ENCODE data around the gene ABI2. TPM values are rescaled to one million over a fixed set of nuclear protein-coding genes. Genes with fewer than 3 reads are reported as not detected.
"Not testable (repeated sequence)": the region's sequence is repeated elsewhere in the genome, so short reads cannot be mapped to it uniquely, and the experiment has no call there.

Gene ABI2
- total RNA-seq, 4 donors from 2014 or later = 19.8 to 25.1 (median 22.8) TPM

GRCh38 chr2:203376173-203376572 lies 48.0 kb downstream of the ABI2 start:
- no peak for ATAC-seq (ENCODE audit: low FRiP score)
- TF ChIP-seq CTCF (IDR thresholded peaks at IDR 0.05) = no peak
- no peak for DNase-seq (ENCODE audit: low spot score)

GRCh38 chr2:203379156-203379555 lies 51.0 kb downstream of the ABI2 start:
- no peak for TF ChIP-seq CTCF (IDR thresholded peaks at IDR 0.05)
- ATAC-seq (ENCODE audit: low FRiP score) = no peak
- DNase-seq (ENCODE audit: low spot score) = no peak

GRCh38 chr2:203383038-203383437 lies 54.8 kb downstream of the ABI2 start:
- no peak for DNase-seq (ENCODE audit: low spot score)
- TF ChIP-seq CTCF (IDR thresholded peaks at IDR 0.05) = no peak
- no peak for ATAC-seq (ENCODE audit: low FRiP score)

- ATAC-seq (ENCODE audit: low FRiP score); DNase-seq (ENCODE audit: low spot score): not testable (repeated sequence)
Measured at GRCh38 chr2:203388153-203388552, 60.0 kb downstream of the ABI2 start.

- no peak for TF ChIP-seq CTCF (IDR thresholded peaks at IDR 0.05)
- DNase-seq (ENCODE audit: low spot score) = no peak
- peak; percentile 65 for ATAC-seq (ENCODE audit: low FRiP score)
Measured at GRCh38 chr2:203394519-203395227, 66.5 kb downstream of the ABI2 start.

- TF ChIP-seq CTCF (IDR thresholded peaks at IDR 0.05) = no peak
- DNase-seq (ENCODE audit: low spot score) (no peak), ATAC-seq (ENCODE audit: low FRiP score) (no peak)
Measured at GRCh38 chr2:203395858-203396257, 67.7 kb downstream of the ABI2 start.

- DNase-seq (ENCODE audit: low spot score) (no peak), ATAC-seq (ENCODE audit: low FRiP score) (no peak)
- no peak for TF ChIP-seq CTCF (IDR thresholded peaks at IDR 0.05)
Measured at GRCh38 chr2:203396667-203397066, 68.5 kb downstream of the ABI2 start.
